Measurements from ENCODE around the gene TAS2R50. TPM values are rescaled to one million over a fixed set of nuclear protein-coding genes. Genes with fewer than 3 reads are reported as not detected.

TAS2R50 gene
- total and polyA plus RNA-seq, 2 experiments from 2014 or later = 3.4 TPM; not detected in 1

- no peak for TF ChIP-seq EZH2 (IDR thresholded peaks at IDR 0.05; ENCODE audit: low read depth, unreplicated experiment)
- no peak for TF ChIP-seq JUNB (IDR thresholded peaks at IDR 0.05; ENCODE audit: unreplicated experiment)
- no peak for TF ChIP-seq REST (IDR thresholded peaks at IDR 0.05; ENCODE audit: unreplicated experiment)
- TF ChIP-seq ZNF114 (CRISPR knock-in tag; IDR thresholded peaks at IDR 0.05) = no peak
- no peak for TF ChIP-seq CREB1 (CRISPR knock-in tag; IDR thresholded peaks at IDR 0.05; ENCODE audit: low read depth)
- no peak for TF ChIP-seq ETS1 (IDR thresholded peaks at IDR 0.05)
- TF ChIP-seq ZNF331 (CRISPR knock-in tag; IDR thresholded peaks at IDR 0.05; ENCODE audit: low read depth) = no peak
- no peak for TF ChIP-seq STAT1 (IDR thresholded peaks at IDR 0.05; ENCODE audit: unreplicated experiment)
Observed at GRCh38 chr12:10967409-10967808, 19.3 kb downstream of the TAS2R50 start (continued).

- H3K4me3 ChIP-seq = no peak overlapping the region
- TF ChIP-seq ZNF114 (CRISPR knock-in tag; IDR thresholded peaks at IDR 0.05) = no peak
- TF ChIP-seq REST (IDR thresholded peaks at IDR 0.05; ENCODE audit: unreplicated experiment) = no peak
- TF ChIP-seq POLR2AphosphoS5 (IDR thresholded peaks at IDR 0.05; ENCODE audit: low read depth) = no peak
- TF ChIP-seq NANOG (IDR thresholded peaks at IDR 0.05; ENCODE audit: borderline replicate concordance) = no peak
- TF ChIP-seq ZNF331 (CRISPR knock-in tag; IDR thresholded peaks at IDR 0.05; ENCODE audit: low read depth) = no peak
- no peak for TF ChIP-seq EZH2 (IDR thresholded peaks at IDR 0.05; ENCODE audit: low read depth, unreplicated experiment)
- TF ChIP-seq CREB1 (CRISPR knock-in tag; IDR thresholded peaks at IDR 0.05; ENCODE audit: low read depth) = no peak
- TF ChIP-seq EZH2phosphoT487 (IDR thresholded peaks at IDR 0.05; ENCODE audit: unreplicated experiment) = no peak
- no peak for TF ChIP-seq JUNB (IDR thresholded peaks at IDR 0.05; ENCODE audit: unreplicated experiment)
- no peak for TF ChIP-seq ETS1 (IDR thresholded peaks at IDR 0.05)
- no peak for TF ChIP-seq CTCF (conservative IDR thresholded peaks at IDR 0.05; ENCODE audit: low read depth in 2 of 2)
Observed at GRCh38 chr12:10966314-10966713, 20.4 kb downstream of the TAS2R50 start.

More at GRCh38 chr12:10966314-10966713, 20.4 kb downstream of the TAS2R50 start:
- H3K9me2 ChIP-seq (ENCODE audit: insufficient read depth) = 0 out of 2 replicates have a peak, but pooled peaks cover 3% of the 10 kb centered on the region
- H3K27ac ChIP-seq (ENCODE audit: low read depth) = no peak overlapping the region
- no peaks in the 10 kb centered on the region for H3F3A ChIP-seq (replicated peaks; ENCODE audit: low read depth)
- Mint-ChIP-seq H3K9me3 (peaks cover 4% of the 10 kb centered on the region; the same call in 1 of the 3 replicates), H3K4me1 (no peaks in the 10 kb centered on the region), H3K36me3 (ENCODE audit: low read depth) (peaks cover 5% of the 10 kb centered on the region; the same call in 2 of the 3 replicates), H3K4me3 (no peak overlapping the region), H3K27me3 (ENCODE audit: insufficient read depth, low read depth, poor library complexity) (peaks cover 1% of the 10 kb centered on the region), H3K27ac (no peak overlapping the region)
- no peaks in the 10 kb centered on the region for H4K20me1 ChIP-seq (replicated peaks; ENCODE audit: insufficient read depth)
- no peaks in the 10 kb centered on the region for H3K27me3 ChIP-seq (ENCODE audit: insufficient read depth)
- ATAC-seq (no peak), DNase-seq (ENCODE audit: low spot score) (no peak)
- no peaks in the 10 kb centered on the region for H3K36me3 ChIP-seq (ENCODE audit: insufficient read depth)
- H3K79me2 ChIP-seq (replicated peaks; ENCODE audit: insufficient read depth) = no peaks in the 10 kb centered on the region
- no peaks in the 10 kb centered on the region for H3K4me1 ChIP-seq (ENCODE audit: insufficient read depth)
- H3K4me2 ChIP-seq = no peak overlapping the region
- no peak overlapping the region for H2AFZ ChIP-seq

Data from GM23338 (cell line).